HEK293 (cell line): ENCODE measurements around the gene CAND2.
A peak's percentile ranks its signal among the peaks of the same experiment; 100 is the strongest.

ENCODE experiments used
- CTCF ChIP-seq: fragments of 450-650 bp; formaldehyde crosslinking; IDR thresholded peaks from 2 replicates; pipeline ENCODE4 v1.5.1; 2016; ENCODE audit warnings: missing biosample characterization, missing genetic modification characterization
- KLF16 ChIP-seq: fragments of 450-650 bp; formaldehyde crosslinking; IDR thresholded peaks from 2 replicates; pipeline ENCODE4 v1.5.1; 2017; ENCODE audit warnings: missing biosample characterization, missing genetic modification characterization
- ZNF121 ChIP-seq: fragments of 450-650 bp; formaldehyde crosslinking; IDR thresholded peaks from 2 replicates; pipeline ENCODE4 v1.5.1; 2016; ENCODE audit warnings: missing biosample characterization, missing genetic modification characterization
- ZNF530 ChIP-seq: fragments of 450-650 bp; formaldehyde crosslinking; IDR thresholded peaks from 2 replicates; pipeline ENCODE4 v1.5.1; 2016; ENCODE audit warnings: low read depth, missing biosample characterization, missing genetic modification characterization

- no peak for TF ChIP-seq ZNF121 (tag by site-specific recombination)
- TF ChIP-seq CTCF (tag by site-specific recombination), result peak; percentile 18; the same call in 1 of the 2 replicates
- no peak for TF ChIP-seq ZNF530 (tag by site-specific recombination)
- TF ChIP-seq KLF16 (tag by site-specific recombination), result no peak
Measured at GRCh38 chr3:12822725-12823373, 26.4 kb downstream of the CAND2 start.
